Kidney capillary endothelial cell (primary cell): ENCODE measurements around the gene MRPS27.

ENCODE experiments used
- DNase-seq: peaks from one replicate; pipeline ENCODE4 v3.0.0-alpha.2; 2018; ENCODE audit warnings: low spot score

MRPS27 gene

DNA sequence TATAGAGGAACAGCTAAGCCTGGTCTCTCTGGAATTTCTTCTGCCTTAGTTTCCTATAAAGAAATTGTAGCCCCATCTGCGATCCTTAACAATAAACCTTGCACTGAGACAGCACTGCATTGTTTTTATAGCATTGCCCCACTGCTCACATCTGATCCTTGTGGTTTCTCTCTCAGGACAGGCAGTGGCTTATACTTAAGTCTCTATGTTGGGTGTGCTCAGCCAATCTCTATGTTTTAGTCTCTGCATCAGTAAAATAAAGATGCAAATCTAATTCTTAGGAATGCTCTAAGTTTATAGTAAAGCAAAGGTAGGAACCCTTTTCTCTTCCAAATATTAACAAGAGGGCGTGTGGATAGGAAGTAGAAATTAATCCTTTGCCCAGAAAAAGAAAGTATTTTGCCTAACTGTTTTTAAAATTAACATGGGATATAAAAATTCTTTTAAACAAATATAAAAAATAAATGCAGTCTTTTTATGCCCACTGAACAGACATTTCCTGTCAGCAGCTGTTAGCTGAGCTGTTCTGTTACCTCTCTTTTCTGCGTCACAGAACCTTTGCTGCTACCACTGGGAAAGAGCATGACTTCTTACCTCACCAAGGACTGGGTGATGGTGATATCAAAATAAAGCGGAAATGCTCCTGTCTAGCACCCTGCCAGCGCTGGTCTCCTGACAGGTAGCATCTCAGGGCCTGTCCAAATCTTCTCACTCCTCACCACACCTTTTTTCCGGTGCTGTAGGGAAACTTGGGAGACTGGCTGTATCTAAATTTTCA, 29.5 kb downstream of the MRPS27 start:
- DNase-seq, result no peak

DNA sequence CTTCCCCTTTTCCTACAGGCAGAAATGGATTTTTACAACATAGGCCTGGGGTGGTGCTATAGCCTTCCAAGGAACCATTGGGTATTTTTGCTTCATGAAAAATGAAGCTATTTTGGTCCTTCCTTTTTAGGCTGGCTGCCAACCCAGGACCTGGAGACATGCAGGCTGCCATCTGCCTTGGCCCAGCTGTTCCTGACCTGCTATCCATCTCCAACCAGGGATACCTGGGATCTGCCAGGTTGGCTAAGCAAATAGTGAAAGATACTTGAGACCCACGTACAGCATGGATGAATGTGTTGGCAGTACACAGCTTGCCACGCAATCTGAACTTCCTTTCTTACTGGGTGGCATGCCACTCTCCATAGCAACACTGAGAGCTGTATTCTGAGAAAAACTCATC, 31.1 kb downstream of the MRPS27 start:
- DNase-seq, result no peak

DNA sequence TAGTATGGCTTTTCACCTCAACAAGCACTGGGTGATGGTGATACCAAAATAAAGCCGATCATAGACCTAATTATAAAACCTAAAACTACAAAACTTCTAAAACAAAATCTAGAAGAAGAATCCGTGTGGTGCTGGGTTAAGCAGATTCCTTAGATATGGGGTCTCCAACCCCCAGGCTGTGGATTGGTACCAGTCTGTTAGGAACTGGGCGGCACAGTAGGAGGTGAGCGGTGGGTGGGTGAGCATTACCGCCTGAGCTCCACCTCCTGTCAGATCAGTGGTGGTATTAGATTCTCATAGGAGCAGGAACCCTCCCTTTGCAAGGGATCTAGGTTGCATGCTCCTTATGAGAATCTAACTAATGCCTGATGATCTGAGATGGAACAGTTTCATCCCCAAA, 33.2 kb downstream of the MRPS27 start:
- DNase-seq, result no peak

DNA sequence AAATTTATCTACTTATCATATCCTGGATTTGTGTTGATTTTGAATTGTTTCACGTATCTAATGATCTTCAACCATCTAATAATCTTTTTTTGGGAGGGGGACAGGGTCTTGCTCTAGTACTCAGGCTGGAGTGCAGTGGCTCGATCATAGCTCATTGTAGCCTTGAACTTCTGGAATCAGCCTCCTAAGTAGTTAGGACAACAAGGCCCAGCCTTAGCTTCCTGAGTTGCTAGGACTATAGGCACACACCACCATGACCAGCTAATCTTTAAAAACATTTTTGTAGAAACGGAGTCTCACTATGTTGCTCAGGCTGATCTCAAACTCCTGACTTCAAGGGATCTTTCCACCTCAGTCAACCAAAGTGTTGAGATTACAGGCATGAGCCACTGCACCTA, 34.6 kb downstream of the MRPS27 start:
- no peak for DNase-seq

DNA sequence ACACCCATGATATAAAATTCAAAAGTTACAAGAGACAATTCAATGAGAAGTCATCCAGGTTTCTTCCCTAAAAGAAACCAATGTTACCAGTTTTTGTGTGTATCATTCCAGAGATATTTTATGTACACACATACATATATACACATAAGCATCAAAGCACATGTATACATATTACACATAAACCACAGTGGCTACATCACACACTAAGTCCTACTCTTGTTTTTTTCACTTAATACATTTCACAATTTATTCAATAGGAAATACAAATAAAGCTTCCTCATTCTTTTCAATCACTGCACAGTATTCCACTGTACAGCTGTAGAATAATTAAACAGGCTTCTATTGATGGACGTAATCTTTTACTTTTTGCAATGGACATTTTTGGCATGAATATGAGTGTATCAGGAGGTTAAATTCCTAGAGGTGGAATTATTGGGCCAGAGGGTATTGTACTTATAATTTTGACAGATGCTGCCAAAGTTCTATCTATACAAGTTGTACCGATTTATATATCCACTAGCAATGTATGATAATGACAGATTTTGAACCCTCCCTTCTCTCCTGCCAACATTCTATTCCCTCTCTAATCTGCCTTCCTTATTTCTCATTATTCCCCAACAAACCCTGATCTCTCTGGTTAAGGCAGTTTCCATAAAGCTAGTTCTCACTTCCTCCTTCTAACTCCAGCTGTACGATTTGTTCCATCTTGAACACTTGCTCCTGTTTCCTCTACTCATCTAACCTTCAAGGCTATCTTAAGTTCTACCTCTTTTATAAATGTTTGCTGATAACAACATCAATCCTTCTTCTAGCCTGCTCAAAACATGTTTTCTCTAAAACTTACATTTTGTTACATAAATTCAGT, 35.2 kb downstream of the MRPS27 start:
- DNase-seq, result no peak

DNA sequence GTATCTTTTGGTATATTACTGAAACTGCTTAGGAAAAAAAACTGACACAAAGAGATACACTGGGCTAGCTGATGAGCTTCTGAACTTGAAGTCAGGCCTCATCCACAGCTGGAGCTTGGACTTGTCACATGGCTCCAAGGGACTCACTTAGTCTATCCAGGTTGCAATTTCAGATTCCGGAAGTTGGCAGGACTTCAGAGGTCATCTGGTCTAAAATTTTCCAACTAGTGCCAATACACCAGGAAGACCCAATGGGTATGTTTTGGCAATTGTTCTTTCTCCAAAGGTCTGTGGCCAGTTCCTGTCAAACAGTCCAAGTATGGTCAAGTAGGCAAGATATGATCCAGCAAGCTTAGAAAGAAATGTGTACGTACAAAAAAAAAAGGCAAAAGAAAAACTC, 36.7 kb downstream of the MRPS27 start:
- no peak for DNase-seq

DNA sequence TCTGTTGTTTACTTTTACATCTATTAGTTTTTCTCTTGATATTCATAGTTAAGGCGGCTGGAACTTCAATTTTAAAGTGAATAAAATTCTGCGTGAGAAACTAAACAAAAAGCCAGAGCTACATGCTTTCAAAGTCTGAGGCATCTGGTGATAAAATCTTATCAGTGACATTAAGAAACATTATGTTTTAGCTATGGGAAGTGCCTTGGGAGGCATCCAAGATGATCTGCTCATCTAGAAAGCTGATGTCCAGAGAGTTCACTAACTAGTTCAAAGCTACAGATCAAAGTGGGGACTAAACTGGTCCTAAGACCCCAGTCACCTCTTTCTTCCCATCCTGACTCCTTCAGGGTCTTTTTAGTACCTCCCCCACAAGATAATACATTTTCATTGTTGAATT, 37.2 kb downstream of the MRPS27 start:
- no peak for DNase-seq

DNA sequence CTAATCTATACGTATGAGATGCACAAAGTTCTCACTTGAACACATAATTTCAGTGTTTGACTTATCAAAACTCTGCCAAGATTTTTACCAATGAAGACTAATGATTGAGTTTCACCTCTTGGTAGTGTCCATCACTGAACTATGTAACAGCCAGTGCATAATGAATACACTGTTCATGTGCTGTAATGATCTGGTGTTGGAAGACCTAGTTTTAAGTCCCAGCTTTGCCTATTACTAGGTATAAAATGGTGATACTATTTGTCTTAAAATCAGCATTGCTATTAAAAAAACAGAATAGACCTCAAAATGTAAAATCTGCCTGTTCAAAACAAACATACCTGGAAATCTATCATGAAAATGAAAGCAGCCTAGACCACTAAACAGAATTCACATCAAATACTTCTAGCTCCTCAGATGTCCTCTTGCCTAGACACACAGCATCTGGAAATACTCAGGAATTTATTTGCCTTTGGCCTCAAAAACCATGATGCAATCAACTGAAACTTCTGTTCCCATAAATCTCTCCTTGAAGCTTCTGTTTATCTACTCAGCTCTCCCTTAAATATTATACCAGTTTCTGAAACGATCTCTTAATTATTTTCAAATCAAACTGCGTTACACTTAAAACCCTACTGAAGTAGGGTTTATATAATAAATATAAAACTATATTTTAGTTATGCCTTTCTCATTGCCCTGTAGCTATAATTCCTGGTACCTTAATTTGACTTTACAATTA, 38.1 kb downstream of the MRPS27 start:
- DNase-seq, result no peak

DNA sequence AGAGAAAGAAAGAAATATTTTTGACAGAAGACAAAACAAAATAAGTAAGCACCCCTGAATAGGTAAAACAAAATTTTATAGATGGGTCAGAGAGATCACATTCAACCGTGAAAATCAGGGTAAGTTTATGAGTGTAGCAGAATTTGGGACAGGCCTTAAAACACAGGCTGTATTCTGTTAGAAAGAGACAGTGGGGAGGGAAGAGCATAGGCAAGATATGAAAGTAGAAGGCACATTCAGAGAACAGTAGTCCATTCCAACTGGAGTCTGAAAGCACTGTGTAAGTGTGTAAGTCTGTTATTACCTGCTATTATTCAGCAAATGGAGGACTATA, 38.6 kb downstream of the MRPS27 start:
- DNase-seq, result no peak

DNA sequence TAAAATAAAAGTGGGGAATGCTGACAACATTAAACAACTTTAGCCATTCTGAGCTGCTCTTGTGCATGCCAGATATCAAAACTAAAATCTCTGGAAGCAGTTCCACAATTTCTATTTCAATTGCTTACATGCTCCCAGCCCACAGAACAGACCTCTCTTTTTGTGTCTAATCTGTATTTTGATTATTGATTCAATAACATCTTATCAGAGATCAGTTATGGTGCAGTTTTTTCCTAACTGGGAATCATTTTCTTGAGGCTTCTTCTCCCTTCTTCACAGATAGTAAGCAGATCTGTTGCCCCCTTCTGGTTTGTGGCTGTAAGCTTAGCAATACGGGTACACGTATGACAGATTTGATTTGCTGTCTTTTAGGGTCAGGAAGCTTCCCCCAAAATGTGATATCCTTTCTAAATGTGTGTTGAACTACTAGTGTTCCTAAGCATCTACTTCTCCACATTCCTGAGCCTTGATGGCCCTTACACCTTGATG, 39.4 kb downstream of the MRPS27 start:
- DNase-seq, result peak; percentile 26

DNA sequence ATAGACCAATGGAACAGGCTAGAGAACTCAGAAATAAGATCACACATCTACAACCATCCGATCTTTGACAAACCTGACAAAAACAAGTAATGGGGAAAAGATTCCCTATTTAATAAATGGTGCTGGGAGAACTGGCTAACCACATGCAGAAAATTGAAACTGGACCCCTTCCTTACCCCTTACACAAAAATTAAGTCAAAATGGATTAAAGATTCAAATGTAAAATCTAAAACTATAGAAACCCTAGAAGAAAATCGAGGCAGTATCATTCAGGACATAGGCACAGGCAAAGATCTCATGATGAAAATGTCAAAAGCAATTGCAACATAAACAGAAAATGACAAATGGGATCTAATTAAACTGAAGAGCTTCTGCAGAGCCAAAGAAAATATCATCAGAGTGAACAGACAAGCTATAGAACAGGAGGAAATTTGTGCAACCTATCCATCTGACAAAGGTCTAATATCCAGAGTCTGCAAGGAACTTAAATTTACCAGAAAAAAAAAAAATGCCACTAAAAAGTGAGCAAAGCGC, 43.8 kb downstream of the MRPS27 start:
- DNase-seq, result no peak

DNA sequence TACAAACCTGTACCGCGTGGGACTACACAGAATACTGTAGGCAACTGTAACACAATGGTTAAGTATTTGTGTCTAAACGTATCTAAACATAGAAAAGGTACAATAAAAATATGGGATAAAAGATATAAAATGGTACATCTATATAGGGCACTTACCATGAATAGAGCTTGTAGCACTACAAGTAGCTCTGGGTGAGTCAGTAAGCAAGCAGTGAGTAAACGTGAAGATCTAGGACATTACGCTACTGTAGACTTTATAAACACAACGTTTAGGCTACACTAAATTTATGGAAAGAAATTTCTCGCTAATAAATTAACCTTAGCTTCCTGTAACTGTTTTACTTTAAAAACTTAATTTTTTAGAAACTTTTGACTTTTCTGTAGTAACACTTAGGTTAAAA, 46.5 kb downstream of the MRPS27 start:
- no peak for DNase-seq

DNA sequence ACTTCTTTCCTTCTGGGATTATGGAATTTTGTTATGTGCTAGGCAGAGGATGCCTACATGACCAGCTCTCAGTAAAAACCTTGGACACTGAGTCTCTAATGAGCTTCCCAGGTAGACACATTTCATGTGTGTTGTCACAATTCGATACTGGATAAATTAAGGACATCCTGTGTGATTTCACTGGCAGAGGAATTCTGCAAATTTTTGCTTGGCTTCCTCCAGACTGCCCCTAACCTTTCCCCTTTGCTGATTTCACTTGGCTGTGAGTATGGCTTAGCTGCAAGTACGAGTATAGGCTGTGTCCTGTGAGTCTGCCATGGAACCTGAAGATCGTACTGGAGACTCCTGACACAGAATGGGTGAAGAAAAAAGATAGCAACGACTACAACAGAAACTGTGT, 47.6 kb downstream of the MRPS27 start:
- DNase-seq, result no peak

DNA sequence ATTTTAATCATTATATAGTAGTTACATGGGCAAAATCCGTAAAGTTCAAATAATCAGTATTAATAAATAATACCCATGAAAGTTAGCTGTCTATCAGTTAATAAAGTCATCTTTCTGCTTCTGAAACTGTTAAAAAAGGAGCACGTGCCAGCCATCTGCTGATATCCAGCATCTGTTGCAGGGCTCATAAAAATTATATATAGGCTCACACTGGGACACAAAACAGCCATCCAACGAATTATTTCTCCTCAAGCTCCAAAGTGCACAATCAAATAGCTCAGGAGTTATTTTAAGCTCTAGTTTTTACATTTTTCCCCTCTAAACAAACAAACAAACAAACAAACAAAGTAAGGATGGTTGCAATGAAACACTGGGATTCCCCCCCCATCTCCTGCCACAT, 48.3 kb downstream of the MRPS27 start:
- no peak for DNase-seq

DNA sequence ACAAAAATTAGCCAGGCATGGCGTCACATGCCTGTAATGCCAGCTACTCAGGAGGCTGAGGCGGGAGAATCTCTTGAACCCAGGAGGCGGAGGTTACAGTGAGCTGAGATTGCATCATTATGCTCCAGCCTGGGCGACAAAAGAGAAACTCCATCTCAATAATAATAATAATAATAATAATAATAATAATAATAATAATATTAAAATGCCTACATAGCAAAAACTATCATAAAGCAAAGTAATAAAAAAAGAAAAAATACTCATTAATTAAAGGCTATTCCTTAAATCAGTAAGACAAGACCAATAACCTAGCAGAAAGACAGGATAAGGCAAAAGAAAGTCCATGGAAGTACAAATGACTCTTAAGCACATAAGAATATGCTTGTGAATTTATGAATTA, 50.0 kb downstream of the MRPS27 start:
- DNase-seq, result no peak

DNA sequence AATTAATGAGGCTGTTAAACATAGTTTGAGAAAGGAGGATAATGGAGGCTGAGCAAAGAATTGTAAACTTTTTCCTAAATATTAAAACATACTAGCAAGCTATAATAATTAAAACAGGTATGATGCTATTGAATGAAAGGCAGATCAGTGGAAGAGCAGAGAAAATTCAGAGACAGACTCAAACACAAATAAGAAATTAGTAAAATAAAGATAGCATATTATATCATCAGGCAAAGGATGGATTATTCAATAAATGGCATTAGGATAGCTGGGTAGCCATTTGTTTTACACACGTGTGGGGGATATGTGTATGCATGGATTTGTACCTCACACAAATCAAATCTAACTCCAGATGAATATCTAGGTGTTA, 50.6 kb downstream of the MRPS27 start:
- no peak for DNase-seq

DNA sequence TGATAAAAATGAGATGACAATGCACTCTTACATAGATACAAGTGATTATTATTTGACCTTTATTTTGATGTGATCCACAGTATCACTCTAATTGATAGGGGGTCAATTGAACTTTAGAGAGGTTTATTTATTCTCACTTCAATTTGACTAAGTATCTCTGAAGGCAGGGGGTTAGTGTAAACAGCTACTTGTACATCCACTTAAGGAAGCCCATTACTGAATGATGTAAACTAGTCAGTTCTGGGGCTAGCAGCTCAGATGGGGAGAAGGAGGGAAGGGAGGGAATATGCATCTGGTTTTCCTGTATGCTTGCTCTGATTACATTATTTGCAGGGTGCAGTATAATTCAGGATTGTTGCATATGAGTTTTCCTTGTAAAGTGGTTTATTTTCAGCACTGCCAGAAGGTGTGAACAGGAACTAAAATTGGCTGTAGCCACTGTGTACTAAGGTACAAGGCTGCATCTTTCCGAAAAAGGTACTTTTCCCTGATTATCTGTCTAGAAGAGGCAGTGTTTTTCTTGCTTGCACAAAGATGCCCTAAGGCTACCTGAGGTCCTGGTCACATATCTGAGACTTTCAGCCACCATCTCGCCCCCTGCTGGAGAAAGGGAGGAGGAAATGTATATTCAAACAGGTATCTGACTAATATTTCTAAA, 51.2 kb downstream of the MRPS27 start:
- no peak for DNase-seq

DNA sequence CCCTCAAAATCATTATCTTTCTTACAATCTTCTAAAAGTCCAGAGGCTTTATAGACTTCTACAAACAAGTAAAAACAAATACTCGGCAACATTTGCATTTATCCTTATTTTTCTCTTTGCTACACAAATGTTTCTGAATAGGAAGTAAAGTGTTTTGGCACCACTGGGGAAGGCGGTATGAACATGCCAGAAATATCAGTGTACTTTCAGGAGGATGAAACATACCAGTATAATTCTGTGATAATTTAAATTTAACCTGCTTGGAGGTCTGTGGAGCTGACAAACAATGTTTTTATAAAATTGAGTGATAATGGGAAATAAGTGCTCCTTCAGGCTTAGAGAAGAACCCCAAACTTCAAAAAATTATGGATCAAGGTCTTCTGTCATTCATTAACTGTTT, 51.8 kb downstream of the MRPS27 start:
- DNase-seq, result no peak

DNA sequence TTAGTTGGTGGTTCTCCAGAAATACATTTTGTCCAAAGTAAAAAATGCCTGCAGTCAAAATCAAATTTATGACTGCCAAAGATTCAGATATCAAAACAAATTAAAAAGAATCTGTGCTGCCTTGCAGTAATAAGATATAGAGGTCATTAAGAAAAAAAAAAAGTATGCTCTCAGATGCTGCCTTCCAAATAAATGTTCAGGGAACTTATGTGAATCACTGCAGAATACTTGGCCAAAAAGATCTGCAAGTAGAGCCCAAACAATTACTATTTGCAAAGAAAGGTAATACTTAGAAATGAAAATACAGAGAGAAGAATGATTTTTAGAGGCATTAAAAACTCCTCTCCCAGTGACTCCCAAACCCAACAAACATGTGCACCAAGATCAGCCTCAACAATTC, 52.4 kb downstream of the MRPS27 start:
- no peak for DNase-seq

DNA sequence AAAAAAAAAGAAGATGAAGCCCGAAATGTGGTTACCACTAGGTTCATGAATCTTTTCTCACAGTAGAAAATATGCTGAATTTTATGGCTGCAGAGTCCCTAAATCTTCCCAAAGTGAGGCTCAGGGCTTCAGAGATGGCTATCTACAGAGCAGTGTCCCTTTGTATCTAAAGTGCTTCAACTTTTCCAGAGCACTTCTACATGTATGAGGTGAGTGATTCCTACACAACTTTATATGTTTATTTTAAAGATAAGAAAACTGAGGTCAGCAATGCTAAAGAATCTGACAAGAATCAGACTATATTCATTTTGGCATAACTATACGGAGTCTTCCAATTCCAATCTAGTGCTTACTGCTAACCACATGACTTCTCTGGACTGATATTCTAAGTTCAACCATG, 53.2 kb downstream of the MRPS27 start:
- DNase-seq, result no peak

DNA sequence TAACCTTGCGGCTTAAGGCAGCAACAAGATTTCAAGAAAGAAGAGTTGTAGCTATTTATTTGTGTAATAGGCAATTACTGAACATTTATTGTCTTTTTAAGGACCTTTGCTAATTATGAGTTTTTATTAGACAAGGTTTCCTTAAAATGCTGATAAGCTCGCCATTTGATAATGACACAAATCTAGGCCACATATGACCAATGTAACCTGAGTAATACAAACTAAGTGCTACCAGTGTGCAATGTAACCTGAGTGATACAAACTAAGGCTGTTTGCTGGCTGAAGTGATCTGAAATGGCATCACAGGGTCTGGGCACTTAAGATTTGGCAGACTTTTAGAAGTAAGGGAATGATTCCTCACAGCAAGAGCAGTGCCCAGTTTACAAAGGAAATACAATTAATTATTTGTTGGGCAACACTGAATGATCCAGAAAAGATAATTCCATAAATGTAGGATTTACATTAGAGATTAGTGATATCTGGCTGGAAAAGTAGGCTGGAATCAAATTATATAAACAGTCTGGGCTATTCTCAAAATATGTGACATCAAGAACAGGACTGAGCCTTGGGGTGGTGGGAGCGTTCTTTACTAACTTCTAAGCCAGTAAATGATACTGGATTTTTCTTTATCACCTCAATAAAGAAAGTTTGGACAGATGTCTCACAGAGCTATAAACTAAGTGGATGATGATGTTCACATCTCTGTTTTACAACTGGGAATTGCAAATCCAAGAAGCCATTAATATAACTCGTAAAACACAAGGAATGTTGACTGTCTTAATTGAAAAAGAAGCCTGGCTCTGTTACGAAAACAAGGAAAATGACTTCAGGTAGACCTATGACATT, 54.8 kb downstream of the MRPS27 start:
- DNase-seq, result no peak
